GM19372 (cell line): ENCODE data around the gene FBXO42.

Source experiments
- ATAC-seq: cut with Tn5 transposase; IDR thresholded peaks from one replicate; pipeline ENCODE4 v1.9.1; 2021; ENCODE audit warnings: mild to moderate bottlenecking, low read depth, moderate library complexity; ENCODE audit not compliant: unreplicated experiment

FBXO42 gene

GRCh38 chr1:16334655-16335340, 17.5 kb downstream of the FBXO42 start:
- no peak for ATAC-seq

- no peak for ATAC-seq
Measured at GRCh38 chr1:16326833-16327404, 25.4 kb downstream of the FBXO42 start.

GRCh38 chr1:16324456-16324890, 27.8 kb downstream of the FBXO42 start:
- ATAC-seq, result no peak

- ATAC-seq, result no peak
Measured at GRCh38 chr1:16321176-16321867, 31.0 kb downstream of the FBXO42 start.

- no peak for ATAC-seq
Measured at GRCh38 chr1:16318555-16318954, 33.7 kb downstream of the FBXO42 start.

GRCh38 chr1:16315437-16315836, 36.8 kb downstream of the FBXO42 start:
- no peak for ATAC-seq

GRCh38 chr1:16307222-16307621, 45.1 kb downstream of the FBXO42 start:
- ATAC-seq, result no peak

GRCh38 chr1:16302709-16303627, 49.3 kb downstream of the FBXO42 start:
- no peak for ATAC-seq

GRCh38 chr1:16300436-16300835, 51.8 kb downstream of the FBXO42 start:
- no peak for ATAC-seq

- no peak for ATAC-seq
Measured at GRCh38 chr1:16298653-16299052, 53.6 kb downstream of the FBXO42 start.

GRCh38 chr1:16296643-16297042, 55.6 kb downstream of the FBXO42 start:
- ATAC-seq, result no peak

- ATAC-seq, result no peak
Measured at GRCh38 chr1:16294219-16295212, 57.8 kb downstream of the FBXO42 start.

GRCh38 chr1:16293538-16293937, 58.7 kb downstream of the FBXO42 start:
- no peak for ATAC-seq

GRCh38 chr1:16292739-16293138, 59.5 kb downstream of the FBXO42 start:
- ATAC-seq, result no peak

- ATAC-seq, result no peak
Measured at GRCh38 chr1:16289959-16290358, 62.3 kb downstream of the FBXO42 start.

- no peak for ATAC-seq
Measured at GRCh38 chr1:16286122-16286521, 66.2 kb downstream of the FBXO42 start.

- no peak for ATAC-seq
Measured at GRCh38 chr1:16281765-16282164, 70.5 kb downstream of the FBXO42 start.

GRCh38 chr1:16279186-16279585, 73.1 kb downstream of the FBXO42 start:
- no peak for ATAC-seq

GRCh38 chr1:16276302-16277030, 75.8 kb downstream of the FBXO42 start:
- no peak for ATAC-seq
